GM19035 (cell line): ENCODE measurements around the gene LY86.

ENCODE experiments used
- ATAC-seq: cut with Tn5 transposase; IDR thresholded peaks from one replicate; pipeline ENCODE4 v1.9.1; 2021; ENCODE audit not compliant: unreplicated experiment

LY86 gene

GRCh38 chr6:6676910-6677441 lies 88.5 kb downstream of the LY86 start:
- peak; percentile 62 for ATAC-seq

GRCh38 chr6:6678185-6678671 lies 89.7 kb downstream of the LY86 start:
- no peak for ATAC-seq

- no peak for ATAC-seq
These were observed 90.3 kb downstream of the LY86 start for GRCh38 chr6:6678811-6679210.

DNA sequence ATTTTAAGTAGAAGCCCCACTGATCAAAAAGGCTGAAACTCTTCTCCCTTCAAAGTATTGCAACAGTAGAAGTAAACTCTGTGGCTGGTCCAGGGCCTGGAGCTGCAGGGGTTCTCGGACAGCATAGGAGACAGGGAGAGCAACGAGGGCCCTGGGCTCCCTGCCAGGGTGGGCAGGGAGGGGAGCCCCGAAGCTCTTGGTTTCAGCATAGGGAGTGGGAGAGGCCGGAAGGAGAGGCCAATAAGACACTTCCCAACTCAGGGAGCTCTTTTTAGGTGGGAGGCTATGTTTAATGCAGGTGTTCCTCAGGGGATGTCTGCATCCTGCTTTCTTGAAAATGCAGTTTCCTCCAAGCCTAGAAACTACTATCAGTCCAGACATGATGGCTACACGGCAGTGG lies 91.1 kb downstream of the LY86 start:
- no peak for ATAC-seq

DNA sequence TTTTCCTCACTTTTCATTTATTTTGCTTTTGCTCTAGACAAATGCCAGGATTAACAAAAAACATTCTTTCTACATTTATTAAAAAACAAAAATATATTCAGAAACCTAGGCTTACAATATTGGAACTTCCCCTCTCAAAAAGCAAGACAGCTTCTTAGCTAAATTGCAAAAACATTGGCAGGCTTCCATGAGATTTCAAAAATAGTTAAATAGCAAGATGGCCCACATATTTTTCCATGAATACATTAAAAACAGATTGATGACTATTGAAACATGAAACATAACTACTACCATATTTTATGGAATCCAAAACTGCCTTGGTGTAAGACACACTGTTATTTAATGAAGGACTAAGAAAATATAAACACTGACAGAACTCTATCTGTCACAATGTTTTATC lies 92.0 kb downstream of the LY86 start:
- no peak for ATAC-seq

DNA sequence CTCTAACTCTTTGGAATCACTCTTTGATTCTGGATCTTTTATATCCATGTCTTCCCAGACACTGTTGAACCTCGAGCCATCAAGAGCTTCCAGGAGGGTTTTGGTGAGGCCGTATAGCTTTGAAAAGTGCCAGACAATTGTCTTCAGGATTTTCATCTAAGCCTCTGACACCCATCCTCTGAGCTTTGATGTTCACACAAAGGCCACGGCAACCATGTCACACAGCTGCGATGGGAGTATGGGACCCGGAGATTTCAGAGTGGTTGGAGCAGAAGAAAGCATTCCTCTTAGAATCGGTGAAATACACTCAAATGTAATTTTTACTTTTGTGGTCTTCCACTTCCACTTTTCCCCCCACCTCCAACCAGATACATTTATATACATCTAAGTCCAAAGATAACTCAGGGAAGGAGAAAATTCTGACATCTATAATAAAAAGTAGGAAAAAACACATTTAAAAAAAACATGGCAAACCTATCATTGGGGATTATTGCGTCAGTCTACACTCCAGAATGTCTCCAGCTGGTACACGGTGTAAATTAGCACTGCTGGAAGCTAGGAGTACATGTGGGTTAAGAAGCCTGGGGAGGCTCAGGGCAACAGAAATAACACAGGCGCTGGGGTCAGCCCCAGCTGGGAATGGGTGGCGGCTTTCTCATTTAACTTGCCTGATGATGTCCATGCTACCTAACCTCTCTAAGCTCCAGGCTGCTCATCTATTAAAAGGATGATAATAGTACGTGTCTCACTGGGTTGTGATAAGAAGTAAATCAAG lies 92.7 kb downstream of the LY86 start:
- ATAC-seq = no peak

GRCh38 chr6:6682225-6682624 lies 93.7 kb downstream of the LY86 start:
- no peak for ATAC-seq

DNA sequence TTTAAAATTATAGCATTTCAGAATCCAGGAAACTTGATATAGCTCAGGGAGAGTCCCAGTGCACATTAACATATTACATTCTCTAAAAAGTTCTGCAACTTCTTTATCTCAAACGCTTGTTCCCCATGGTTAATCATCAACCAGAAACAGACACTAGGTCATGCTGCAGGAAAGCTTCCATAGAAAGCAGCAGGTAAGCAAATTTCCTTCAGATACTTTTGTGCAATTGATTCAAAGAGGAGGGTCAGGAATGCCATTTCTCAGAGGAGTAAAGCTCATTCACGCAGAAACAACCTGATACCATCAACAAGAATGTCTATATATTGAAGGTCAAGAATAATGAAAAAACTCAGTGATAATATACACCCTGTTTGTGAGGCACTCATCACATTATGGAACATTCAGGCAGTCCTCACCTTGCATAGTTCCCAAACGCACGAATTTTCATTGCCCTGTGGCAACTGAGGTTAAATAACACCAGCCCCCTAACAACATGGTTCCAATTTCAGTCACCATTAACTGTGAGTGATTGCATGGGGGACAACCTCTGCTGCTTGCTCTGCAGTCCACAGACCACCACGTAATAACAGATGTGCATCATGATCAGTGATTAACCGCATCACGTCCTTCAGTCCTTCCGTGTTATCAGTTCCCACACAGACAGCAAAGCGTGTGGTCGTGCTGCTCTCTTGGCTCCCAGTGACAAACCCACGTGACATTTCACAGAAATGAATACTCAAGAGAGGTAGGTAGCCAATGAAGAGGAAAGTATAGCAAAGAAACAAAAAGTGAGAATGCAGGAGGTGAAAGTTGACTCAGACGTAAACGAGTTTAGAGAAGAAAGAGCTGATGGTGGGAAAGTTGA lies 95.7 kb downstream of the LY86 start:
- peak; percentile 92 for ATAC-seq

DNA sequence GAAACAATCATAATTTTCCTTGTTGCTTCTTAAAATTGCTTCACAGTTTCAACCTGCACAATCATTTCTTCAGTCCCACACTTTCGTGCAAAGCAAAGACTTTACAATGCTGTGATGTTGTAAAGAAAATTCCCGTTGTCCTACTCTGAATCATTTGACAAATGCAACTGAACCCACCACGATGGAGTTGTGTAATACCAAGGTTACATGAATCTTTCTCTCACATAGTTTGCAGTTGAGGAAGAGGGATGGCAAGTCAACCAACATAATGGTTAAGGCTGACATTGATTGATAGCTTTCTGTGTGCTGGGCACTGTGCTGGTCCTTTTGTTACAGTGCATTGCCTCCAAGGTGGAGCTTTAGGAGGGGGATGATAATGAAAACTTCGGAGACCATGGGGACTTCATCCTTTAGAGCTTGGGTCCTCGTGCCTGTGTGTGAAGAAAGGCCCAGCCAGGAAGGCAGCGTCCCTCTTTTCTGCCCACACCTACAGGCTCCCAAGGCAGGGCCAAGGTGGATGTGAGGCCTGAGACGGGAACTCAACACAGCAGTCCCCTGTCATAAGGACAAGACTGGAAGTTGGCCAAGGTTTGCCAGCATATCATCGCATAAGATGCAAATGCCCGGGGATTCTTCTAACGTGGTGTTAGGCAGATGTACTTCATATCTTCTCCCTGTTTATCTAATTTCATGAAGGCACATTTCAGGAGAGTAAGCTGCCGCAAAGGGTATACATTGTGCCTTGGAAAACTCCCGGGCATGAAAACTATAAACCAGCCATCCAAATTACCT lies 96.9 kb downstream of the LY86 start:
- no peak for ATAC-seq

GRCh38 chr6:6686176-6686575 lies 97.7 kb downstream of the LY86 start:
- ATAC-seq = no peak

- no peak for ATAC-seq
These were observed 98.5 kb downstream of the LY86 start for GRCh38 chr6:6686748-6687601.

GRCh38 chr6:6688283-6688682 lies 99.8 kb downstream of the LY86 start:
- no peak for ATAC-seq

- ATAC-seq = no peak
These were observed 100.4 kb downstream of the LY86 start for GRCh38 chr6:6688951-6689350.

DNA sequence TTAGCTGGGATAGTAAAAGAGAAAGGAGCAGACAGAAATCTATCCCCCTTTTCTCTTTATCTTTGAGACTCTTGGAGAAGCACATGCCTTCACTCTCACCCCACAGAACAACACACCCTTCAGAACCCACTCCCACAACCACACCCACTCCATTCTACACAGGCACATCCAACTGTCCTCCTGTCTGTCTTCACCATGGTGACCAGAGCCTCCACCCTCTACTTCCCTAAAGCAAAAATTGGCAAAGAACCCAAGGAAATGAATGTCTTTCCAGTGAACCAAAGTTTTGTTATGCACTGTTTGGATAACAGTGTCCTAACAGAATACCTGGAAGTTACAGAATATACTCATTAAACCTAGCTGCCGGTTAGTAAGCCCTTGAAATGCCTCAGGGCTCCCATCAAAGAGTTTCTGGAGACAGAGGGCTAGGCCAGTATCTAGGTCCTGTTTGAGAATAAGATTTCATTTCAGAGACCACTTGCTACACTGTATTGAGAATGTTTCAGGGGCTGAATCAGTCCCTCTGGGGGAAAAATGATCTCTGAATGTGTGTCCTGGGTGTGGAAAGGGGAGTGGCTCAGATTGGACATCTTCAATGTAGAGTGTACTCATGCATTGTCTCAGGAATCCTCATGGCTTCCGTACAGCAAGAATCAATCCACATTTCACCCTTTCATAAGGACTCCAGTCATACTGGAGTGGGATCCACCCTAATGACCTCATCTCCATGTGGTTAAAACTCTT lies 101.1 kb downstream of the LY86 start:
- no peak for ATAC-seq

GRCh38 chr6:6690144-6690483 lies 101.6 kb downstream of the LY86 start:
- no peak for ATAC-seq

- ATAC-seq = no peak
These were observed 105.9 kb downstream of the LY86 start for GRCh38 chr6:6694368-6694780.

DNA sequence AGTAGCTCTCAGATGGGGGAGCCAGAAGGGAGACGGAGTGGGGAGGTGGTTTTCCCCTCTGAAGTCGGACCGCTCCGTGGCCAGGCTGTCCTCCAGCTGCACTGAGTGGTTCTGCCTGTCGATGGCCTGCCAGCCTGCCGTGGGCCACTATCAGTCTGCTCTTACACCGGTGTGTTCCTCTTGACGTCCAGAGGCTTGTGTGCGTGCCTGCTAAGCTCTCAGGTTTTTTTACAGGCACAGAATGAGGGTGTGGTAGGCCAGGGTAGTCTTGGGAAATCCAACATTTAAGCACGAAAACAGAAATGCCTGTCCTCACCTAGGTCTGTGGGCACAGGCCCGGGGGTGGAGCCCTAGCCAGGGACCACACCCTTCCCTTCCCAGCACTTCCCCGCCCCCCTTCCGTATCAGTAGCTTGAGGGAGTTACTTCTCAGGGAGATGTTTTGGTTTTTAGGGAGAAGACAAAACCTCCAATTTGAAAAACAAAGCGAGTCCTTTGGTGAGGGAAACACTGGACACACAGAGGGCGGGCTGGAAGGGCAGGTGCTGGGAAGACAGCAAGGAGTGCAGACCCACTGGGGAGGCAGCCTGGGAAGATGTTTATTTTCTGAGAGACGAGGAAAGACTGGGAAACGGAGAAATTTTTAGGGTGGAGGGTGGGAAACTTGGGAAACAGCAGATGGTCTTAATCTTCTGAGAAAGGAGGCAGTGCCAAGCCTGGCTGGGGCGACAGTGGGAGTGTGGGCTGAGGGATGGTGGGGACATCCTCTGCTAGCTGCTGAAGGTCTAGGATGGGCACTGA lies 106.5 kb downstream of the LY86 start:
- ATAC-seq = no peak

- no peak for ATAC-seq
These were observed 107.2 kb downstream of the LY86 start for GRCh38 chr6:6695625-6696276.
